GM21786 (cell line): ENCODE results near the gene PNPLA6.

Experiments
- ATAC-seq: cut with Tn5 transposase; IDR thresholded peaks from one replicate; pipeline ENCODE4 v1.9.1; 2021; ENCODE audit not compliant: unreplicated experiment

The PNPLA6 gene

GRCh38 chr19:7595466-7596133 is 60.1 kb downstream of the PNPLA6 start, which contains the start of gene CAMSAP3:
TSS of gene CAMSAP3 (plus strand) at chr19:7595863. CDS start at chr19:7596003, 140 bp downstream.
- ATAC-seq: no peak

DNA sequence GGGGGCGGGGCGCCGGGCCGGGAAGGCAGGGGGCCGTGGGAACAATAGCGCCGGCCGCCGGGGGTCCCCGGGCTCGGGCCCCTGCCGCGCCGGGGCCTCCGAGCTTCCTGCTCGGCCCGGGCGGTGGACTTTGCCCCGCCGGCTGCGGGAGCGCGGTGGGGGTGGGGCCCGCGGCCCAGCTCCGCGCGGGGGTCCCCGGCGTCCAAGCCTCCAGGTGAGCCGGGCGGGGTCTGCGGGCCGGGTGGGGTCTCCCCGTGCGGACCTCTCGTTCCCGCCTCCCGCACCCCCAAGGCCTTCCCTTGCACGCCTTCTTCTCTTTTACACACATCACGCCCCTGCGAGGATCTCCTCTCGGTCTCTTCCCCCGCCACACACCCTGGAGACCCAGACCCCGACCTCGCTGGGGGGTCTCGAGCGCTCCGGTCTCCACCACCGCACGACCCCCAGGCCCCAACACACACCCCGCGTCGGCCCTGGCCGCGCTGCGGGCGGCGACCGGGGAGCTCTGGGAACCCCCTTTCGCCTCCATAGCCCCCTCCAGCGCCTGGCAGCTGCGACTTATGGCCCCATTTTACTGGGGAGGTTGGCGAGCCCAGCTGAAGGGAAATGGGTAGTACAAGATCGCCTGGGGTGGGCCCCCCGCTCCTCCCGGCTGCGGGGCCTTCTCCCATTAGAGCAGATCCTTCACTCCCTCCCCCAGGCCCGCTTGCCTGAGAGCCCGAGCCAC is 60.9 kb downstream of the PNPLA6 start:
- ATAC-seq: no peak

- ATAC-seq: no peak
Measured at GRCh38 chr19:7597689-7598088, 62.2 kb downstream of the PNPLA6 start.

- no peak for ATAC-seq
Measured at GRCh38 chr19:7598180-7598579, 62.7 kb downstream of the PNPLA6 start.

DNA sequence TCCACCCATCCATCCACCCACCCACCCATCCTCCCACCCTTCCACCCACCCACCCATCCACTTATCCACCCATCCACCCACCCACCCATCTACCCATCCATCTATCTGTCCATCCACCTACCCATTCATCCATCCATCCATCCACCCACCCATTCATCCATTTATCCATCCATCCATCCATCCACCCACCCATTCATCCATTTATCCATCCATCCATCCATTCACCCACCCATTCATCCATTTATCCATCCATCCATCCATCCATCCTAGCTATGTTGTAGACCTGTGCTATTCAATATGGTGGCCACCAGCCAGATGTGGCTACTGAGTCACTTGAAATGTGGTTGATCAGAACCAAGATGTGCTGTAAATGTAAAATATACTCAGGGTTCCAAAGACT is 65.2 kb downstream of the PNPLA6 start:
- ATAC-seq: no peak

- ATAC-seq: no peak
Measured at GRCh38 chr19:7602240-7602934, 66.9 kb downstream of the PNPLA6 start.

- no peak for ATAC-seq
Measured at GRCh38 chr19:7602935-7603497, 67.5 kb downstream of the PNPLA6 start.

- ATAC-seq: no peak
Measured at GRCh38 chr19:7603919-7604318, 68.4 kb downstream of the PNPLA6 start.

- no peak for ATAC-seq
Measured at GRCh38 chr19:7605490-7606222, 70.1 kb downstream of the PNPLA6 start.

- ATAC-seq: no peak
Measured at GRCh38 chr19:7606289-7606688, 70.8 kb downstream of the PNPLA6 start.

- ATAC-seq: no peak
Measured at GRCh38 chr19:7607212-7607873, 71.8 kb downstream of the PNPLA6 start.

- no peak for ATAC-seq
Measured at GRCh38 chr19:7607874-7608560, 72.5 kb downstream of the PNPLA6 start.

GRCh38 chr19:7610491-7611240 is 75.1 kb downstream of the PNPLA6 start:
- ATAC-seq: no peak
